ENCODE data around the gene CD300LF.
A peak's percentile ranks its signal among the peaks of the same experiment; 100 is the strongest.

The CD300LF gene

GRCh38 chr17:74743755-74744154, 31.0 kb upstream of the CD300LF start:
- no peak overlapping the region for H3K4me3 ChIP-seq (replicated peaks in 1 of 2; ENCODE audit: low read depth in 2 of 2, low read length in 2 of 2)
- no peak for TF ChIP-seq CTCF (IDR thresholded peaks at IDR 0.05; ENCODE audit: low read depth, low read length)
- DNase-seq (ENCODE audit: low read depth in 2 of 2), result no peak

- no peak overlapping the region for H3K4me3 ChIP-seq (replicated peaks in 1 of 2; ENCODE audit: low read depth in 2 of 2, low read length in 2 of 2)
- TF ChIP-seq CTCF (IDR thresholded peaks at IDR 0.05; ENCODE audit: low read depth, low read length), result no peak
- no peak for DNase-seq (ENCODE audit: low read depth in 2 of 2)
Observed at GRCh38 chr17:74742978-74743545, 30.3 kb upstream of the CD300LF start.

GRCh38 chr17:74742153-74742515, 29.4 kb upstream of the CD300LF start:
- H3K4me3 ChIP-seq (replicated peaks in 1 of 2; ENCODE audit: low read depth in 2 of 2, low read length in 2 of 2), result no peak overlapping the region
- DNase-seq (ENCODE audit: low read depth in 2 of 2), result peak in 1 of 2 donors; percentile 47

GRCh38 chr17:74740641-74741387, 28.1 kb upstream of the CD300LF start:
- no peak for TF ChIP-seq CTCF (IDR thresholded peaks at IDR 0.05; ENCODE audit: low read depth, low read length)
- no peak for DNase-seq (ENCODE audit: low read depth in 2 of 2)
- H3K4me3 ChIP-seq (replicated peaks in 1 of 2; ENCODE audit: low read depth in 2 of 2, low read length in 2 of 2), result no peak overlapping the region

More at GRCh38 chr17:74742153-74742515, 29.4 kb upstream of the CD300LF start:
- TF ChIP-seq CTCF (IDR thresholded peaks at IDR 0.05; ENCODE audit: low read depth, low read length), result no peak

- no peak overlapping the region for H3K4me3 ChIP-seq (replicated peaks in 1 of 2; ENCODE audit: low read depth in 2 of 2, low read length in 2 of 2)
- DNase-seq (ENCODE audit: low read depth in 2 of 2), result no peak
- no peak for TF ChIP-seq CTCF (IDR thresholded peaks at IDR 0.05; ENCODE audit: low read depth, low read length)
Observed at GRCh38 chr17:74740173-74740572, 27.4 kb upstream of the CD300LF start.

- no peak for DNase-seq (ENCODE audit: low read depth in 2 of 2)
- TF ChIP-seq CTCF (IDR thresholded peaks at IDR 0.05; ENCODE audit: low read depth, low read length), result no peak
- H3K4me3 ChIP-seq (replicated peaks in 1 of 2; ENCODE audit: low read depth in 2 of 2, low read length in 2 of 2), result no peak overlapping the region
Observed at GRCh38 chr17:74739227-74739831, 26.6 kb upstream of the CD300LF start.

All from cardiac fibroblast (primary cell).